GM18870 (cell line): ENCODE measurements around the gene NUF2.

Source experiments
- ATAC-seq: cut with Tn5 transposase; IDR thresholded peaks from one replicate; pipeline ENCODE4 v1.9.1; 2021; ENCODE audit warnings: moderate library complexity; ENCODE audit not compliant: unreplicated experiment

NUF2 gene

DNA sequence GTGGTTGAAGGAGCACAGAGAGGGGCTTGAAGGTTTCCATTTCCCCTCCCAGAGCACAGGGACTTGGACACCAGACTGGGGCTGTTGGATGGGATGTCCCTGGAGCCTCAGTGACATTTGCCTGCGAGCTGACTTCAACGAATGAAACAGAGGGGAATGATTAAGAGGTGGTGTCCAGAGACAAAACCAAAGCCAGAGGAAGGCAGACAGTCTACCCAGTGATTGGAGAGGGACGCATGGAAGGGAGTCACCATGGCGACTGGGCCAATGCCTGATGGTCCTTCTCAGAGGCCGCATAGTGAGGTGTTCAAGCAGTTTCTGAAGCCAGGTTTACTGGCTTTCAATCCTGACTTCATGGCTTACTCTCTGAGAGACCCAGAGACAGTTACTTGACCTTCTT lies 77.2 kb downstream of the NUF2 start:
- ATAC-seq, result no peak

DNA sequence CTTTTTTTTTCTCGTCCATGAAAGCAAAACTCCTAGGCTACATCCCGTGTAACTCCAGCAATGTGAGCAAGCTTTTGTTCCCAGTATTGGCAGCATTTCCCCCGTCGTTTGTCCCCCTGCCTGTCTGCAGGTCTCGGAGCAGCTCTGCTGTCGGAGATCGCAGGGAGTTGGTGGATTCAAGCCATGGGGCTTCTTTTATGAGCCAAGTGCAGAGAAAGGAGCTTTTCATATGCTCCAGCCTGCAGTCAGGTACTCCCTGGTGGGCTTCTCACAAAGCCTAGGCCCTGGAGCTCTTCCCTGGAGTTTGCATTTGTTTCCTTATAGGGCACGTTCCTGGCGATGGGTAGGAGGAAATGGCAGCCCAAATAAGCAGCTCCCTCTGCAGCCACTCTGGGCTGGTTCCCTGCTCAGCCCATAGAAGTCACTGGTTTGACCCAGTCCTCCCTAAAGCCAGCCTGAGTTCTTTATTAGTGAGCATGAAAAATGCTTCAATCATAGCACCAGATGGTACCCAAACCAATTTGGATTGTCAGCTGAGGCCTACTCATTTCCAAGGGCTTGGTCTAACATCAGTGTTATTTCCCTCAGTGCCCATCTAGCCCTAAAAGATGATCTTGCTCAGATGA lies 78.3 kb downstream of the NUF2 start:
- ATAC-seq, result no peak

DNA sequence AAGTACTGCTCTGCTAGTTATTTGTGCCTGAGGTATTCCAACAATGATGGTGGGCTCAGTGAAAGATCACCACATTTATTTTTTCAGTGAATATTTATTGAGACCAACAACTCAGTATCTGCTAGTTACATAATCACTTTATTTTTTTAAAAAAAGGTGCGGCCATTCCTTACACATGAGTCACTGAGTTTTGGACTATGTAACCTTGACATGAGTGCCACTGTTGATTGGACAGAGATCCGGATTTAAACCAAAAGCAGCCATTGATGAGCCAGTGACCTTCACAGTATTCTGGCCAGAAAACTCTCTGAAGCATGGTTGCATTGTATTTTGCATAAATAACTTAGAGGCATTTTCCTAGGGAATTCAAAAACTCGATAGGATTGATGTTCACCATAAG lies 79.5 kb downstream of the NUF2 start:
- no peak for ATAC-seq
